Prostate gland (tissue), 2 donors: ENCODE results near the gene OTX1. TPM values are rescaled to one million over a fixed set of nuclear protein-coding genes. Genes with fewer than 3 reads are reported as not detected.

Experiments
- DNase-seq: peaks from one replicate; pipeline ENCODE4 v3.0.0-alpha.2; 2019; ENCODE audit warnings: low spot score
- H3K27ac ChIP-seq, 2 donors: fragments of 200-600 bp; sonication (generic); 2 replicates each; pipeline ENCODE4 v1.5.1; 2017 to 2019
- H3K27me3 ChIP-seq: fragments of 200-600 bp; sonication (generic); replicated peaks from 2 replicates; pipeline ENCODE4 v1.5.1; 2019; ENCODE audit not compliant: insufficient read depth
- H3K36me3 ChIP-seq, 2 donors: fragments of 200-600 bp; sonication (generic); 1 replicate in 1 of 2; 2 replicates in 1 of 2; pipeline versions ENCODE4 v1.5.1 to v1.8.1; 2017 to 2019
- H3K4me1 ChIP-seq: fragments of 200-600 bp; sonication (generic); replicated peaks from 2 replicates; pipeline ENCODE4 v1.5.1; 2019
- H3K4me3 ChIP-seq, 2 donors: fragments of 200-600 bp; sonication (generic); 2 replicates each; pipeline ENCODE4 v1.5.1; 2017 to 2019
- H3K9me3 ChIP-seq: fragments of 200-600 bp; sonication (generic); 2 replicates; pipeline ENCODE4 v1.5.1; 2017
- CTCF ChIP-seq, 4 experiments: fragments of 200-600 bp in 2 of 4; fragments of 450-650 bp in 2 of 4; sonication (generic) in 2 of 4; IDR thresholded peaks; 1 replicate in 3 of 4; 2 replicates in 1 of 4; pipeline ENCODE4 v1.5.1; 2016 to 2019; ENCODE audit warnings: antibody characterized with exemption in 4 of 4, mild to moderate bottlenecking in 2 of 4, moderate library complexity in 2 of 4
- POLR2A ChIP-seq: fragments of 450-650 bp; IDR thresholded peaks from one replicate; pipeline ENCODE4 v1.6.1; 2016; ENCODE audit warnings: antibody characterized with exemption, mild to moderate bottlenecking
- POLR2AphosphoS5 ChIP-seq: sonication (generic); formaldehyde crosslinking; IDR thresholded peaks from one replicate; pipeline ENCODE4 v1.6.1; 2017; ENCODE audit warnings: antibody characterized with exemption
- WGBS: methylation state at CpG from one replicate; pipeline ENCODE4 v1.1.5; 2018; 5-methylcytosine and 5-hydroxymethylcytosine counted together
- intact Hi-C: fragments of 100-400 bp; cut with DNase I; formaldehyde crosslinking; loops from one replicate; pipeline ENCODE4 v1.14.2; 2022
- total RNA-seq, 2 donors: library from RNA; depleted of rRNA; stranded (reverse); fragments of >200 nt; gene quantifications; one replicate each; pipeline ENCODE4 v1.1.0, GENCODE V29; 2016

The OTX1 gene
- total RNA-seq, 2 donors from 2014 or later: 2.0 to 2.2 TPM

GRCh38 chr2:63058144-63058920, 7.7 kb downstream of the OTX1 start:
- Histone ChIP-seq H3K9me3 (no peaks in the 10 kb centered on the region), H3K4me3 (no peak overlapping the region), H3K27me3 (peaks cover 51% of the 10 kb centered on the region), H3K4me1 (no peaks in the 10 kb centered on the region), H3K36me3 (no peaks in the 10 kb centered on the region), H3K27ac (no peak overlapping the region)
- 7% methylated on average over 35 of the region's 35 CpGs for WGBS
- DNase-seq: no peak
- no peak for TF ChIP-seq CTCF (IDR thresholded peaks at IDR 0.05)
- TF ChIP-seq POLR2A: no peak
- TF ChIP-seq POLR2AphosphoS5: no peak
- intact Hi-C loops: no loop called here

- WGBS: 5% methylated on average over 50 of the region's 67 CpGs
- Histone ChIP-seq H3K4me1 (no peaks in the 10 kb centered on the region), H3K27ac (no peak overlapping the region), H3K27me3 (peaks cover 51% of the 10 kb centered on the region), H3K4me3 (no peak overlapping the region), H3K36me3 (no peaks in the 10 kb centered on the region), H3K9me3 (no peaks in the 10 kb centered on the region)
- TF ChIP-seq POLR2A (no peak), CTCF (IDR thresholded peaks at IDR 0.05) (no peak), POLR2AphosphoS5 (no peak)
- DNase-seq: no peak
- intact Hi-C loops: no loop called here
Observed at GRCh38 chr2:63058921-63059792, 8.5 kb downstream of the OTX1 start.

- no peak overlapping the region for H3K4me3 ChIP-seq
- TF ChIP-seq POLR2A (no peak), POLR2AphosphoS5 (no peak), CTCF (IDR thresholded peaks at IDR 0.05) (no peak)
- H3K27ac ChIP-seq: no peak overlapping the region
- intact Hi-C loops: no loop called here
- no peaks in the 10 kb centered on the region for H3K4me1 ChIP-seq
- WGBS: 4% methylated on average over 36 of the region's 39 CpGs
- no peaks in the 10 kb centered on the region for H3K9me3 ChIP-seq
- no peak for DNase-seq
- no peaks in the 10 kb centered on the region for H3K36me3 ChIP-seq
- H3K27me3 ChIP-seq: peaks cover 44% of the 10 kb centered on the region
Observed at GRCh38 chr2:63059793-63060471, 9.3 kb downstream of the OTX1 start.

- no peaks in the 10 kb centered on the region for H3K4me1 ChIP-seq
- no peak for DNase-seq
- no peak for TF ChIP-seq CTCF (IDR thresholded peaks at IDR 0.05)
- no peak for TF ChIP-seq POLR2A
- TF ChIP-seq POLR2AphosphoS5: no peak
- WGBS: 30% methylated on average over 5 of the region's 5 CpGs
- intact Hi-C loops: no loop called here
- no peak overlapping the region for H3K27ac ChIP-seq
- no peaks in the 10 kb centered on the region for H3K9me3 ChIP-seq
- H3K27me3 ChIP-seq: peaks cover 38% of the 10 kb centered on the region
- H3K4me3 ChIP-seq: no peak overlapping the region
- H3K36me3 ChIP-seq: no peaks in the 10 kb centered on the region
Observed at GRCh38 chr2:63060472-63060991, 9.9 kb downstream of the OTX1 start.
